AG08395 (cell line): ENCODE measurements around the gene TTC19.
A peak's percentile ranks its signal among the peaks of the same experiment; 100 is the strongest.
"Not testable (repeated sequence)": the region's sequence is repeated elsewhere in the genome, so short reads cannot be mapped to it uniquely, and the experiment has no call there.

Experiments
- DNase-seq: peaks from one replicate; pipeline ENCODE4 v3.0.0; 2012; ENCODE audit warnings: mixed read lengths, low spot score

Gene TTC19

DNA sequence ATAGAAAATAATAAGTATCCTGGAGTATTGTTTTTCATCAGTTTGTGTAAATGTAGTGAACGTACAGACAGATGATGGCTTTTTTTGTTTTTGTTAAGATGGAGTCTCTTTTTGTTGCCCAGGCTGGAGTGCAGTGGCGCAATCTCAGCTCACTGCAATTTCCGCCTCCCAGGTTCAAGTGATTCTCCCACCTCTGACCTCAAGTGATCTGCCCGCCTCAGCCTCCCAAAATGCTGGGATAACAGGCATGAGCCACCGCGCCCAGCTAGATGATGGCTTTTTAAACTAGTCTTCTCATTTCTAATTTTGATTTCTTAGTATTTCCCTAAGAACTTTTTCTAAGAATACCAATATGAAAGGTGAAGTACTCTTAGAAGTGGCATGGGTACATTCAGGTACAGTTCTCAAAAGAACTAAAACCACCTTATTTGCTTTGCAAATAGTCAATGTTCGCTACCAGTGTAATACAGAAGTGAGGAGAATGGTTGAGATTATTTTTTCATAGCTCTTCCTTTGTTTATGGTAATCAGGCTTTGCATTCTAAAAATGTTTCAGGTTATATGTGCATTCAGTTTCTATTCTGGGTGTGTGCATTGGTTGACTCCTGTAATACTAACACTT lies 34.2 kb downstream of the TTC19 start:
- no peak for DNase-seq

DNA sequence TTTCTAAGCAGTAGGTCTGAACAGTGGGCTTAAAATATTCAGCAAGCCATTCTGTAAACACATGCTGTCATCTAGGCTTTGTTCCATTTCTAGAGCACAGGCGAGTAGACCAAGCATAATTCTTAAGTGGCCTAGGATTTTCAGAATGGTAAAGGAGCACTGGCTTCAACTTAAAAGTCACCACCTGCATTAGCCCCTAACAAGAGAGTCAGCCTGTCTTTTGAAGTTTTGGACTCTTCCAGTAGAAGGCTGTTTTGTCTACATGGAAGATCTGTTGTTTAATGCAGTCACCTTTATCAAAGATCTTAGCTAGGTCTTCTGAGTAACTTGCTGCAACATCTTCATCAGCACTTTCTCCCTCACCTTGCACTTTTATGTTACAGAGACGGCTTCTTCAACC lies 36.6 kb downstream of the TTC19 start:
- DNase-seq, result no peak

DNA sequence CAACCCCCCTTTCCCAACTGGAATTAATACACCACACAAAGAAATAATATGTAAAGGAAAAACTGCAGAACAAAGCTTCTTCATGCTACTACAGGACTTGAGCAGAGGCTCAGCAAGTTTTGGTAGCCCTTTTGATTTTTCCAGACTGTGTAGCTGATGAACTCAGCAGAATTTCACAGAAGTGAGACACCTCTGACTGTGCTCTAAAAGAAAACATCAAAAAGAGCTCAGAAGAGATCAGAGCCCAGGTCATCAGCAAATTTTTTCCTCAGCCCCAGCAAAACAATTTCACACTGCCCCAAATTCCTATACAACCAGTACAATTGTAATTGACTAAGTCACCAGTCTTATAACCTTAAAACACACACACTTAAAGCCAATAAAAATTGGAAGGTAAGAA lies 38.0 kb downstream of the TTC19 start:
- no peak for DNase-seq

DNA sequence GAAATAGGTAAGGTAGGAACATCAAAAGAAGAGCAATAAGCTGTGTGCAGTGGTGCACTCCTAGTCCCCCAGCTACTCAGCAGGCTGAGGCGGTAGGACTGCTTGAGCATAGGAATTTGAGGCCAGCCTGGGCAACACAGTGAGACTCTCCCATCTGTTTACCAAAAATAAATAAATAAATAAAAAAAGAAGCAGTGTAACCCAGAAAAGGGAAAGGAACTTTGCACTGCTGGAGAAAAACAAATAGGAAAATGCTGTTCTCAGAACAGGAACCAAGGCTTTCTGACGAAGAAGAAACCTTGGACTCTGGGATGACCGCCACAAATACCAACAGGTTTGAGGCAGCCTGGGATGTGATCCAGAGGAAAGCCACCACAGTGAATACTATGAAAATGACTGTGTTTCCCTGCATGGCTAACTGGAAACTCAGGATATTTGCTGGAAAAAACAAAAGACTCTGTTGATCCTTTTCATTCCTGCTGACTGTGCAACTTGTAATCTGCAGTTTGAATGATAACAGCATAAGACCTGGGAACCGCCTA lies 41.2 kb downstream of the TTC19 start:
- peak; percentile 80 for DNase-seq

DNA sequence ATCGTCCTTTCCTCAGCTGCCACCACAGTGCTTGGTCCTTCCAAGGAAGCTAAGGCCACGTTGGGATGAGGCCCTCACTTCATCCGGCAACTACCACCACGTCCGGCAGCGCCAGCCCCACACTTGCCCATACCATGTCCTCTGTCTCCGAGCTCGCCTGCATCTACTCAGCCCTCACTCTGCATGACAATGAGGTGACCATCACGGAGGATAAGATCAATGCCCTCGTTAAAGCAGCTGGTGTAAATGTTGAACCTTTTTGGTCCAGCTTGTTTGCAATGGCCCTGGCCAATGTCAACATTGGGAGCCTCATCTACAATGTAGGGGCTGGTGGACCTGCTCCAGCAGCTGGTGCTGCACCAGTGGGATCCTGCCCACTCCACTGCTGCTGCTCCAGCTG lies 44.9 kb downstream of the TTC19 start:
- DNase-seq, result no peak

DNA sequence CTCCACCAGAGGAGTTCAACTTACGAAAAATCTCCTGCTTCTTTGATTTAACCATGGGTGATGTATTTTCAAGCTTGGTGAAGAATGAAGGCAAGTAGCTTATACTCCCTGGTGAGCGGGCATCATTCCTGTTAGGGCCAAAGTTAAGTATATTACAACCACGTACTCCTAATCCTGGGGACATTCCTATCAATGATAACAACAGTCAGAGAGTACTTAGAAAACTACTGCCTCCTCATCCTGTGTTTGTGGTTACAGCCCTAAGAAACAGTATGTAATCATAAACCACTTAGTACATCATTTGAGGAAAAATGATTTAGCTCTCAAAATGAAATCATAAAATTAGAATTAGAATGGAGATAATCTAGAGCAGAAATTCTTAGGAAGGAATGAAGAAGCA lies 47.3 kb downstream of the TTC19 start:
- DNase-seq, result no peak

DNA sequence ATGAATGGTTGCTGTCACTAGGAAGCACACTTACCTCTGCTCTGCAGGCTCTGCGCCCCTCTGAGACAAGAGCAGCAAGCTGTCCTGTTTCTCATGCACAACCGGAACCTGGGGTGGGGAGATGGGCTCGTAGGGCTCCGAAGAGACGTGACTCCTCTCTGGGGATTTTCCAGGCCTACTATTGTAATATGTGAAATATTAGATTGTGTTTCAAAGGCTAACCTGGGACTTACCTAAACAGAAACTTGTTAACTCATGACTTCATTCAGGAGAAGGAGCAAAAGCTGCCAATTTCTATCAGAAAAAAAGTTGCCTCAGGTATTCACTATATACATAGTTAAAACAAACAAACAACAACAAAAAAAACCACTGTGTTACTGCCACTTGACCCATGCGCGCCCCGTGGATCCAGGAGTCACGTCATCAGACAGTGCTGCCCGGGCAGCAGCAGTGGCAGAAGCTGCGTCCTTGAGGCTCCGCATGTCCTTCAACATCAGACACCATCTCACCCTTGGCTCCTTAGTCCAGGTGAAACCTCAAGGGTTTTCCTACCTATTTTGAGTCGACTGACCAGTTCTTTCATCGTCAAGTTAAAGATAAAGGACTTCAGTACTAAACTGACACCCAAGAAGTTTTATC lies 49.3 kb downstream of the TTC19 start:
- DNase-seq, result no peak

DNA sequence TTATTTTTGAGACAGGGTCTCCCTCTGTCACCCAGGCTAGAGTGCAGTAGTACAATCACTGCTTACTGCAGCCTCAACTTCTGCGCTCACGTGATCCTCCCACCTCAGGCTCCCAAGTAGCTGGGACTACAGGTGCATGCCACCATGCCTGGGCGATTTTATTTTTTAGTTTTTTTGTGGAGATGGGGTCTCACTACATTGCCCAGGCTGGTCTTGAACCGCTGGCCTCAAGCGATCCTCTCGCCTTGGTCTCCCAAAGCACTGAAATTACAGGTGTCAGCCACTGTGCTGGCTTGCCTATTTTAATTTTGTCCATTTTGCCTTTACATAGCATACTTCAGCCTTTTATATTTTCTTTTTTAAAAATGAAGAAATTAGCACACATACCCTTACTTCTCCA lies 51.2 kb downstream of the TTC19 start:
- no peak for DNase-seq

DNA sequence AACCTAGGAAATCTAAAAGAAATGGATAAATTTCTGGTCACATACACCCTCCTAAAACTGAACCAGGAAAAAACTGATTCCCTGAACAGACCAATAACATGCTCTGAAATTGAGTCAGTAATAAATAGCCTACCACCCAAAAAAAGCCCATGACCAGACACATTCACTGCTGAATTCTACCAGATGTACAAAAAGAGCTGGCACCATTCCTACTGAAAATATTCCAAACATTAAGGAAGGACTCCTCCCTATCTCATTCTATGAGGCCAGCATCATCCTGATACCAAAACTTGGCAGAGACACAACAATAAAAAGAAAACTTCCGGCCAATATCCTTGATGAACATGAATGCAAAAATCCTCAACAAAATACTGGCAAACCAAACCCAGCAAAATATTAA lies 52.9 kb downstream of the TTC19 start:
- DNase-seq, result no peak

DNA sequence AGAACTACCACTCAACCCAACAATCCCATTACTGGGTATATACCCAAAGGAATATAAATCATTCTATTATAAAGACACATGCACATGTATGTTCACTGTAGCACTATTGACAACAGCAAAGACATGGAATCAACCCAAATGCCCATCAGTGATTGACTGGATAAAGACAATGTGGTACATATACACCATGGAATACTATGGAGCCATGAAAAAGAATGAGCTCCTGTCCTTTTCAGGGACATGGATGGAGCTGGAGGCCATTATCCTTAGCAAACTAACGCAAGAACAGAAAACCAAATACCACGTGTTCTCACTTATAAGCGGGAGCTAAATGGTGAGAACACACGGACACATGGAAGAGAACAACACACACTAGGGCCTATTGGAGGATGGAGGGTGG lies 55.5 kb downstream of the TTC19 start:
- DNase-seq, result not testable (repeated sequence)

DNA sequence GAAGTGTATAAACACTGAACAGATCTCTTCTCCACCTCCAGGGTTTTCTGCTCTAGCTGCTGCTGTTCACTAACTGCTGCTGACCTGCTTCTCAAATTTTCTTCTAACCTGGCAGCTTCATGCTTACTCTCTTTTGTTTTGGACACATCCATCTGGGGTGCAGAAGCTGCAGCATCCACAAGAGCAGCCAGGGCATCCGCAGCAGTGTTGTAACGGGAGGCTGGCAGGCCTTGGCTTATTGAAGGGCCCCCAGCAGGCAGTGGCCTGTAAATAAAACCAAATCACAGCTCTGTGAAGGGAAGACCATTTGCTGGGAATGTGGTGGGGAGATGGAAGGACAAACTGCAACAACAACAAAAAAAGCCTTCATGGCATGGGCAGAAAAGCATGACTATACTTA lies 62.0 kb downstream of the TTC19 start:
- no peak for DNase-seq

DNA sequence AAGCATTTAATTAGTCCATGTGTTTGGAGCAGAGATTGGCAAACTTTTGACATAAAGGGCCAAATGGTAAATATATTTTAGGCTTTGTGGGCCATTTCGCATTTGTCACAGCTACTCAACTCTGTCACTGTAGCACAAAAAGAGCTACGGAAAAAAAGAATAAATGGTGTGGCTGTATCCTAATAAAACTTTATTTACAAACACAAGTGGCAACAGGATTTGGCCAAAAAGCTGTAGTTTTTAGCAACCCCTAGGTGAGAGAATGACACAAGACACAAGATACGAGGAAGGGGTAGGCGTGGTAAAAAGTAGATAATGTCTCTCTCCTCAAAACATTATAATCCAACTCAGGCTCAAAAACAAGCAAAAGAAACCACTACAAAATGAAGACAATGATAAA lies 66.5 kb downstream of the TTC19 start:
- DNase-seq, result no peak

DNA sequence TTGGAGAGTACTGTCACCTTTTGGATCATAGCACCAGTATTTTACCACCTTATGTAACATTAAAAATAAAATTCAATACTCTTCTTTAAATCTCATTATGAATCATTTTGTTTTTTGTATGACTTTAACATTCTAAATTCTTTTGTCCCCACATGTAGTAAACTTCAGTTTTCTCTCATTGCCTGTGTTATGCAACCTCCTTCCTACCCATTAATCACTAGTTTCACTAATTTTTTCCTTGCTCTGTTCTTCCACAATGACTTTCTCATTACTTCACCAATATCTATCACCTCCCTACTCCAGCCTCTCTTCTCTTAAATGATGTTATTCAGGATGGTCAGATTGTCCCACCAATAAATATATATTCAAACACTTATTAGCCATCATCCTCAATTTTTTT lies 68.7 kb downstream of the TTC19 start:
- DNase-seq, result peak; percentile 7

DNA sequence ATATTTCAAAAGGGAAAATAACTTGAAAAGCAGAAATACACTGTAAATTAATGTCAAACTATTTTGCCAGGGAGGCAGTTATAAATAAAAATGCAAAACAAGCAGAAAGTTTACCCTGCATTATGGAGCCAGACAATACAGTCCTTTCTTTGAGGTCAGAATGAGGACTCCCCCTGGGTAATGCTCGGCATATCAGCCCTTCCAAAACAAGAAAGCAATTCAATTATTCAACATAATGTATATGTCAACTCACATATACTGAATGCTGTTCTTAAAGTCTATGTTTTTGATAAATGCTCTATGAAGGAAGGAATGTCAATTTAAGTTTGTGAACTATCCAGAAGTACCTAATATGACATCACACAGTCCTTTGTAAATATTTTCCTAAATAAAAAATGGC lies 72.4 kb downstream of the TTC19 start:
- DNase-seq, result no peak

DNA sequence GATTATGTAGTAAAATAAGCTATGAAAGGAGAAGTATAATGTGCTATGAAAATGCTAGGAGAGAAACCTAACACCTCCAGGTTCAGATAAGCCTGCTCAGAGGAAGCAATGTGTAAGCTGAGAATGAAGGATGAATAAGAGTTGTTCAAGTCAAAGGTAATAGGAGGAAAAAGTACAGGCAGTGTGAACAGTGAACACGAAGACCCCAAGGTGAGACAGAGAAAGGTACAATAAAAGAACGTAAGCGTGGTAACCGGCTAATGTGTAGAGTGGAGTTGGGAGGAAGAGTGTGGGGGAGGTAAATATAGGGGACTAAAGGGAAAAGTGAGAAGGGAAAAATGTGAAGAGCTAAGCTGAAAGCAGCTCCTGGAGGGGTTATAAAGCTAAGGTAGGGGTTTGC lies 74.2 kb downstream of the TTC19 start:
- DNase-seq, result no peak

DNA sequence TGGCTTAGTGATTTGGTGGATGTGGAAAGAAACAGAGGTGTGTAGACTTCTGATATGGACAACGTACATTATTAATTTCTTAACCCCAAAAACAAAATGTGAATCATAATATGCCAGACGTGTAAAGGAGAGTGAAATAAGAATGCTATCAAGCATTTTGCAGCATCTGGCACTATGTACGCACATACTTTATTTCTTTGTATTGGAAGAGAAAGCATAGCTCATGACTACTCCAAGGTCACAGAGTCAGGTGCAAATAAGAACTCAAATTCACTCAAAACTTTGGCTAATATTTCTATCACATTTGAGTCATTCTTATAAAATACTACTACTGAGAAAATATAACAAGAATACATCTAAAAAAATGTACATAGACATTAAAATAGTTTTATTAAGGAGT lies 74.8 kb downstream of the TTC19 start:
- no peak for DNase-seq

DNA sequence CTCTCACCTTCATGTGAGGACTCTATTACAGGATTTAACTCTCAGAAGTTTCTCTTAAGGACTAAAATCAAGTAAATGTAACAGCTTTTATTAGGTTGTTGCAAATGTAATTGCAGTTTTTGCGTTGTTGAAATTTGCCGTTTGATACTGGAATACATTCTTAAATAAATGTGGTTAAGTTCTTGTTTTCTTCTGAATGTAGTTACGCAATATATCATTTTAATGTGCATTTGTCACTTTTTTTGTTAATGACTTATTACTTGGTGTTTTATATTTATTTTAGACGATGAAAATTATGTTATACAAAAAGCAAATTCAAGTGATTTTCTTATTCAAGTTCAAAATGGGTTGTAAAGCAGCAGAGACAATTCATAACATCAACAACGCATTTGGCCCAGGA lies 76.3 kb downstream of the TTC19 start:
- no peak for DNase-seq
